DLD1 (cell line): ENCODE data around the gene ARL9.

Experiments used
- in situ Hi-C: cut with HindIII; loops from 2 replicates; pipeline ENCODE4 v1.10.0; 2017; ENCODE audit warnings: low sequenced_read_pairs

Gene ARL9

DNA sequence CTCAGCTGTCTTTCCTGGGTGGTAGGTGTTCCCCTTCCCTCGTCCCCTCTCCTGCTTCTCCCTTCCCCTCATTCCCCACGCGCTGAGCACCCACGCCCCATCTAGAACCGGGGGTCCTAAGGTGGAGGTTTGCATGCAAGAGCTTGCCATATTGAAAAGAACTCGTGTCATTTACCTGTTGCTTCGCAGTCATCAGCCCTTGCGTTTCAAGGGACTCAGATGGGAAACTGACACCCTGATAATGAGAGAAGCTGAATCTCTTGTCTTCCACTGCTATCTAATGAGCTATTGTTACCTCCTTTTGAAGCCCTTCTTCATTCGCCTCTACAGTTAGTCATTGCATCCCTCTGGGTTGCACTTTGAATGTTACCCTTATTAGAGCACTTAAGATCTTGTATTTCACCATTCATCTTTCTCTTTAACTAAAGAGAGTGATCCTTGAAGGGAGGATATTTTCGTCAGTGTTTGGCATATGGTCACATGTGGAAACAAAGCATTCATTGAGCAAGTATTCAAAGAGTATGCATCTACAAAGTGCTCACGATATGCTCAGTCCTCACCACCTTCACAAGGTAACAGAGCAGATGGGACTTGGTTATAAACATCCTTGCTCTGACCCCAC lies 25.7 kb downstream of the ARL9 start:
- in situ Hi-C loops = no loop called here

- in situ Hi-C loops = no loop called here
Observed at GRCh38 chr4:56531823-56532222, 26.2 kb downstream of the ARL9 start.

DNA sequence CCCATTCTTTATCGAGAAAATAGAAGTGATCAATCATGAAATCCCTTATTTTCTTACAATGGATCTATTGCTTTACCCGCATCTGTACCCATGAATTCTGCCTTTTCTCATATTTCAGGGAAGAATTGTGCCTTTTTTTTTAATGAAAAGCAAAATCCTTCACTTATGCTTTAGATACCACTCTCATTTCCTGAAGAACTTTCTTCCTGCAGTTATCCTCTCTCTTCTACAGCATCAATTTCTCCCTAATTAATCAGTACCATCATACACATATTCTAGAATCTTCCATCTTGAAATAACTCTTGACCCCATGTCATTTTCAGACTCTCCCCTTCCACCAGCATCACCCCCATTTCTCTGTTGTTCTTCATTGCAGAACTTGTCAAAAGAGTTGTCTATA lies 26.6 kb downstream of the ARL9 start:
- in situ Hi-C loops = no loop called here

GRCh38 chr4:56535915-56536314 lies 30.3 kb downstream of the ARL9 start:
- in situ Hi-C loops = loop anchor here (5.0 kb wide), 1 partner anchor 39 kb away; no protein-coding TSS in a partner anchor

- in situ Hi-C loops = loop anchor here (5.0 kb wide), 1 partner anchor 40 kb away; no protein-coding TSS in a partner anchor
Observed at GRCh38 chr4:56537147-56537546, 31.6 kb downstream of the ARL9 start.

GRCh38 chr4:56540826-56541225 lies 35.2 kb downstream of the ARL9 start:
- in situ Hi-C loops = no loop called here

GRCh38 chr4:56544573-56545131 lies 39.1 kb downstream of the ARL9 start:
- in situ Hi-C loops = no loop called here

DNA sequence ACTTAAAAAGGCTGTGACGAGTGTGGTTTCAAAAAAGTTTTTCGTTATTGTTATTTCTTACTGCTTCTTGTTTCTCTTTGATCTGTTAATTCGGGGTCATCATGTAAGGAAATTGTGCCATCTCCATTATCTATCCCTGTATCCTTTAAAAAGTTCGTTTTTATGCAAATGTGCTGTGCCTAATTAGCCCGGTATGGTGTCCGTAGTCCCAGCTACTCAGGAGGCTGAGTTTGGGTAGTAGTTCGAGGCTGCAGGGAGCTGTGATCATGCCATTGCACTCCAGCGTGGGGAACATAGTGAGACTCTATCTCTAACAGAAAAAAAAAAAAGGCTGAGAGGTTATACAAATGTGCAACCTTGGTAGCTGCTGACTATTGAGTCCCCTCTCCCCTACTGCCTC lies 45.1 kb downstream of the ARL9 start:
- in situ Hi-C loops = no loop called here

DNA sequence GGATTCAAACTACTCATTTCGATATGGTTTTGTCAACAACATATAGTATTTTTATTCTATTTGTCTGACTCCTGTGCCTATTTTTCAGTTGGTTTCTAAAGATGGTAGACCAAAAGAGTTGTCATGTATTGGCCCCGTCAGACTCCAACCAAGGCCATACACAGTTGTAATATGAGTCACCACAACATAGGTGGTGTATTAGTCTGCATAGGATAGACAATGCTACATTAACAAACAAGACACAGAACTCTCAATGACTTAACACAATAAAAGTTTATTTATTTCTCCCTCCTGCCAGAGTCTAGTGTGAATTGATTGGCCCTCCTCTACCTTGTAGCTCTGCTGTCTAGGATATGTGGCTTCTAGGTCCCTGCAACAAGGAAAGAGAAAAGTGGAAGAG lies 45.9 kb downstream of the ARL9 start:
- in situ Hi-C loops = no loop called here

GRCh38 chr4:56552273-56552672 lies 46.7 kb downstream of the ARL9 start:
- in situ Hi-C loops = no loop called here

- in situ Hi-C loops = no loop called here
Observed at GRCh38 chr4:56570041-56570440, 64.5 kb downstream of the ARL9 start.
